Peyer's patch (tissue), 4 donors: Measurements from ENCODE around the gene SLCO4A1. TPM values are rescaled to one million over a fixed set of nuclear protein-coding genes. Genes with fewer than 3 reads are reported as not detected.

Experiments used
- DNase-seq, 3 donors: peaks; one replicate each; pipeline ENCODE4 v3.0.0-alpha.2; 2017 to 2019
- H3K27ac ChIP-seq, 4 donors: fragments of 200-600 bp; sonication (generic); one replicate each; pipeline ENCODE4 v1.5.1; 2016 to 2019
- H3K27me3 ChIP-seq, 2 donors: fragments of 200-600 bp; sonication (generic); one replicate each; pipeline ENCODE4 v1.5.1; 2019
- H3K36me3 ChIP-seq, 3 donors: fragments of 200-600 bp; sonication (generic); one replicate each; pipeline ENCODE4 v1.5.1; 2016 to 2019
- H3K4me1 ChIP-seq, 4 donors: fragments of 200-600 bp; sonication (generic); one replicate each; pipeline ENCODE4 v1.5.1; 2016 to 2019
- H3K4me3 ChIP-seq, 4 donors: fragments of 200-600 bp; sonication (generic); 1 replicate in 3 of 4; 2 replicates in 1 of 4; pipeline ENCODE4 v1.5.1; 2016 to 2019; ENCODE audit warnings: mild to moderate bottlenecking in 1 of 4
- H3K9me3 ChIP-seq, 4 donors: fragments of 200-600 bp; sonication (generic); one replicate each; pipeline ENCODE4 v1.5.1; 2016 to 2019; ENCODE audit warnings: mild to moderate bottlenecking in 1 of 4
- CTCF ChIP-seq, 6 experiments: fragments of 450-650 bp in 4 of 6; fragments of 200-600 bp in 2 of 6; sonication (generic) in 1 of 6; IDR thresholded peaks; one replicate each; pipeline ENCODE4 v1.5.1; 2017 to 2019; ENCODE audit warnings: antibody characterized with exemption in 6 of 6, mild to moderate bottlenecking in 3 of 6, moderate library complexity in 1 of 6
- POLR2A ChIP-seq, 2 donors: fragments of 450-650 bp; IDR thresholded peaks; one replicate each; pipeline ENCODE4 v1.5.1; 2017; ENCODE audit warnings: antibody characterized with exemption in 2 of 2, mild to moderate bottlenecking in 2 of 2, moderate library complexity in 2 of 2
- total RNA-seq, 4 donors: library from RNA; depleted of rRNA; stranded (reverse); fragments of >200 nt; gene quantifications; one replicate each; pipeline ENCODE4 v1.1.0, GENCODE V29; 2016

The SLCO4A1 gene
- 10 to 100 TPM in 3 of 4 donors, 1 to 10 TPM in 1; 6.7 to 42.9 (median 28.5) TPM for total RNA-seq

- Histone ChIP-seq H3K4me3 (peak within 1 kb of the TSS; percentile 56 to 67 (median 66)), H3K27me3 (no peaks in the 10 kb centered on the region), H3K9me3 (no peaks in the 10 kb centered on the region), H3K27ac (peak within 1 kb of the TSS; percentile 67 to 85 (median 74)), H3K36me3 (no peaks in the 10 kb centered on the region), H3K4me1 (peaks cover 0 to 51% (median 40%) of the 10 kb centered on the region in 4 donors)
- peak; percentile 88 to 93 (median 90) for DNase-seq
- peak; percentile 64 to 80 for TF ChIP-seq POLR2A (IDR thresholded peaks at IDR 0.05)
- TF ChIP-seq CTCF (IDR thresholded peaks at IDR 0.05), result peak in 2 of 6 experiments; percentile 3 to 27
These were observed at the start of gene SLCO4A1 for GRCh38 chr20:62642051-62642665. Gene SLCO4A1 (plus strand): TSS chr20:62642503. CDS start chr20:62656455, 13,952 bp downstream.

GRCh38 chr20:62592506-62593177 is 49.7 kb upstream of the SLCO4A1 start:
- Histone ChIP-seq H3K27ac (no peak overlapping the region), H3K4me3 (no peak overlapping the region), H3K36me3 (no peaks in the 10 kb centered on the region), H3K27me3 (peaks cover 0 to 4% of the 10 kb centered on the region in 2 donors), H3K4me1 (no peaks in the 10 kb centered on the region), H3K9me3 (no peaks in the 10 kb centered on the region)
- DNase-seq, result no peak
- TF ChIP-seq CTCF (IDR thresholded peaks at IDR 0.05), result no peak
- TF ChIP-seq POLR2A (IDR thresholded peaks at IDR 0.05), result no peak

GRCh38 chr20:62593616-62594015 is 48.7 kb upstream of the SLCO4A1 start:
- Histone ChIP-seq H3K9me3 (peaks cover 0 to 2% (median 0%) of the 10 kb centered on the region in 4 donors), H3K4me1 (no peaks in the 10 kb centered on the region), H3K4me3 (no peak overlapping the region), H3K27ac (no peak overlapping the region), H3K36me3 (no peaks in the 10 kb centered on the region), H3K27me3 (peaks cover 0 to 4% of the 10 kb centered on the region in 2 donors)
- DNase-seq, result no peak
- no peak for TF ChIP-seq POLR2A (IDR thresholded peaks at IDR 0.05)
- TF ChIP-seq CTCF (IDR thresholded peaks at IDR 0.05), result no peak

- H3K27ac ChIP-seq, result no peak overlapping the region
- H3K9me3 ChIP-seq, result peaks cover 0 to 5% (median 0%) of the 10 kb centered on the region in 4 donors
- peaks cover 0 to 4% of the 10 kb centered on the region in 2 donors for H3K27me3 ChIP-seq
- H3K36me3 ChIP-seq, result no peaks in the 10 kb centered on the region
- H3K4me1 ChIP-seq, result no peaks in the 10 kb centered on the region
- no peak overlapping the region for H3K4me3 ChIP-seq
- no peak for DNase-seq
- no peak for TF ChIP-seq CTCF (IDR thresholded peaks at IDR 0.05)
These were observed 47.2 kb upstream of the SLCO4A1 start for GRCh38 chr20:62595069-62595468.

- H3K4me3 ChIP-seq, result no peak overlapping the region
- no peak overlapping the region for H3K27ac ChIP-seq
- peak in 2 of 3 donors; percentile 64 to 74 for DNase-seq
- H3K9me3 ChIP-seq, result peaks cover 0 to 5% (median 0%) of the 10 kb centered on the region in 4 donors
- no peaks in the 10 kb centered on the region for H3K36me3 ChIP-seq
- no peaks in the 10 kb centered on the region for H3K4me1 ChIP-seq
- H3K27me3 ChIP-seq, result peaks cover 0 to 4% of the 10 kb centered on the region in 2 donors
- TF ChIP-seq CTCF (IDR thresholded peaks at IDR 0.05), result no peak
- no peak for TF ChIP-seq POLR2A (IDR thresholded peaks at IDR 0.05)
These were observed 46.8 kb upstream of the SLCO4A1 start for GRCh38 chr20:62595491-62595890.
